ENCODE data around the gene CDV3. TPM values are rescaled to one million over a fixed set of nuclear protein-coding genes. Genes with fewer than 3 reads are reported as not detected.
A peak's percentile ranks its signal among the peaks of the same experiment; 100 is the strongest.

CDV3 gene
- total and polyA plus RNA-seq, 9 of the 15 experiments (the other 6 are each of a cell fraction or from before 2014, with no cell fraction given): 72.3 to 273 (median 116) TPM

DNA sequence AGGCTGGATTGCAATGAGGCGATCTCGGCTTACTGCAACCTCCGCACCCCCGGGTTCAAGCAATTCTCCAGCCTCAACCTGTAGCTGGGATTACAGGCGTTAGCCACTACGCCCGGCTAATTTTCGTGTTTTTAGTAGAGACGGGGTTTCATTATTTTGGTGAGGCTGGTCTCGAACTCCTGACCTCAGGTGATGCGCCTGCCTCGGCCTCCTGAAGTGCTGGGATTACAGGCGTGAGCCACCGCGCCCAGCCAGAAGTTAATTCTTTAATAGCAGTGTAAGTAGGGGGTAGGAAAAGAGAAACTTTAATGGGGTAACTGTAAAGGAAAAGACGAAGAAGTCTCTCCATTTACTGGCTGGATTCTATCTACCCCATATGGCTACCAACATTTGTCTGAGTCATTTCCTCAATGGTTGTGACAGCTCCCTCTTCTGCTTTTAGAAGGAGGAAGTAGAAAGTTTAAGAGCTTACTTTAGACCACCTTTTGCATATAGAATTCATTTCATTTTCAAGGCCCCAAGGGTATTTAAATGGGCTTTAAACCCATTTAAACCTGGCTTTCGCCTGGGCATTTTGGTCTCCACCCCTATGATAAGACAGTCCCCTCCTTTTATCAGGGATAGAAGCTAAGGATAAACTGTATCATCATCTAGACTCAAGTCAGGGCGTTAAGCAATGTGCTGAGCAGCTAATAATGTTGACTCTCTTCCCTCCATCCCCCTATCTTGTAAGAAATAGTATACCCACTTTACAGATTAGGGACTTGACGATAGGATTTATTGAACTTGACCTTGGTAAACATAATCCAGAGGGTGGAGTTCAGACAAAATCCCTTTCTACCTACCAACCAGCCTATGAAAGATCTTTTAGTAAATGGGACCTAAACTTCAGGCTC lies 1.1 kb upstream of the CDV3 start (continued):
- no peak for TF ChIP-seq RHOXF2B (CRISPR knock-in tag; conservative IDR thresholded peaks at IDR 0.05)
- no peak for TF ChIP-seq EP300 (IDR thresholded peaks at IDR 0.05; ENCODE audit: low read length)
- TF ChIP-seq ZNF165 (CRISPR knock-in tag; IDR thresholded peaks at IDR 0.05; ENCODE audit: borderline replicate concordance): no peak
- no peak for TF ChIP-seq ZNF830 (CRISPR knock-in tag; IDR thresholded peaks at IDR 0.05)
- no peak for TF ChIP-seq BDP1 (IDR thresholded peaks at IDR 0.05; ENCODE audit: insufficient read depth, insufficient read length)
- TF ChIP-seq RBM25 (IDR thresholded peaks at IDR 0.05; ENCODE audit: low read depth, low read length, severe bottlenecking): peak; percentile 36
- no peak for TF ChIP-seq FOXJ3 (CRISPR knock-in tag; IDR thresholded peaks at IDR 0.05)
- TF ChIP-seq FOXJ2 (tag; IDR thresholded peaks at IDR 0.05): no peak
- TF ChIP-seq, protein P1, sequence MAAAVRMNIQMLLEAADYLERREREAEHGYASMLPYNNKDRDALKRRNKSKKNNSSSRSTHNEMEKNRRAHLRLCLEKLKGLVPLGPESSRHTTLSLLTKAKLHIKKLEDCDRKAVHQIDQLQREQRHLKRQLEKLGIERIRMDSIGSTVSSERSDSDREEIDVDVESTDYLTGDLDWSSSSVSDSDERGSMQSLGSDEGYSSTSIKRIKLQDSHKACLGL (CRISPR knock-in tag; IDR thresholded peaks at IDR 0.05; ENCODE audit: borderline replicate concordance, poor library complexity, severe bottlenecking): no peak
- no peak for TF ChIP-seq EZH2 (IDR thresholded peaks at IDR 0.05; ENCODE audit: borderline replicate concordance, low read depth, low read length)
- TF ChIP-seq, protein P2, sequence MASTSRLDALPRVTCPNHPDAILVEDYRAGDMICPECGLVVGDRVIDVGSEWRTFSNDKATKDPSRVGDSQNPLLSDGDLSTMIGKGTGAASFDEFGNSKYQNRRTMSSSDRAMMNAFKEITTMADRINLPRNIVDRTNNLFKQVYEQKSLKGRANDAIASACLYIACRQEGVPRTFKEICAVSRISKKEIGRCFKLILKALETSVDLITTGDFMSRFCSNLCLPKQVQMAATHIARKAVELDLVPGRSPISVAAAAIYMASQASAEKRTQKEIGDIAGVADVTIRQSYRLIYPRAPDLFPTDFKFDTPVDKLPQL (IDR thresholded peaks at IDR 0.05; ENCODE audit: extremely low read depth, insufficient read length): no peak
- TF ChIP-seq, protein P3, sequence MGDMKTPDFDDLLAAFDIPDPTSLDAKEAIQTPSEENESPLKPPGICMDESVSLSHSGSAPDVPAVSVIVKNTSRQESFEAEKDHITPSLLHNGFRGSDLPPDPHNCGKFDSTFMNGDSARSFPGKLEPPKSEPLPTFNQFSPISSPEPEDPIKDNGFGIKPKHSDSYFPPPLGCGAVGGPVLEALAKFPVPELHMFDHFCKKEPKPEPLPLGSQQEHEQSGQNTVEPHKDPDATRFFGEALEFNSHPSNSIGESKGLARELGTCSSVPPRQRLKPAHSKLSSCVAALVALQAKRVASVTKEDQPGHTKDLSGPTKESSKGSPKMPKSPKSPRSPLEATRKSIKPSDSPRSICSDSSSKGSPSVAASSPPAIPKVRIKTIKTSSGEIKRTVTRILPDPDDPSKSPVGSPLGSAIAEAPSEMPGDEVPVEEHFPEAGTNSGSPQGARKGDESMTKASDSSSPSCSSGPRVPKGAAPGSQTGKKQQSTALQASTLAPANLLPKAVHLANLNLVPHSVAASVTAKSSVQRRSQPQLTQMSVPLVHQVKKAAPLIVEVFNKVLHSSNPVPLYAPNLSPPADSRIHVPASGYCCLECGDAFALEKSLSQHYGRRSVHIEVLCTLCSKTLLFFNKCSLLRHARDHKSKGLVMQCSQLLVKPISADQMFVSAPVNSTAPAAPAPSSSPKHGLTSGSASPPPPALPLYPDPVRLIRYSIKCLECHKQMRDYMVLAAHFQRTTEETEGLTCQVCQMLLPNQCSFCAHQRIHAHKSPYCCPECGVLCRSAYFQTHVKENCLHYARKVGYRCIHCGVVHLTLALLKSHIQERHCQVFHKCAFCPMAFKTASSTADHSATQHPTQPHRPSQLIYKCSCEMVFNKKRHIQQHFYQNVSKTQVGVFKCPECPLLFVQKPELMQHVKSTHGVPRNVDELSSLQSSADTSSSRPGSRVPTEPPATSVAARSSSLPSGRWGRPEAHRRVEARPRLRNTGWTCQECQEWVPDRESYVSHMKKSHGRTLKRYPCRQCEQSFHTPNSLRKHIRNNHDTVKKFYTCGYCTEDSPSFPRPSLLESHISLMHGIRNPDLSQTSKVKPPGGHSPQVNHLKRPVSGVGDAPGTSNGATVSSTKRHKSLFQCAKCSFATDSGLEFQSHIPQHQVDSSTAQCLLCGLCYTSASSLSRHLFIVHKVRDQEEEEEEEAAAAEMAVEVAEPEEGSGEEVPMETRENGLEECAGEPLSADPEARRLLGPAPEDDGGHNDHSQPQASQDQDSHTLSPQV (IDR thresholded peaks at IDR 0.05): peak; percentile 71
- TF ChIP-seq, protein P4, sequence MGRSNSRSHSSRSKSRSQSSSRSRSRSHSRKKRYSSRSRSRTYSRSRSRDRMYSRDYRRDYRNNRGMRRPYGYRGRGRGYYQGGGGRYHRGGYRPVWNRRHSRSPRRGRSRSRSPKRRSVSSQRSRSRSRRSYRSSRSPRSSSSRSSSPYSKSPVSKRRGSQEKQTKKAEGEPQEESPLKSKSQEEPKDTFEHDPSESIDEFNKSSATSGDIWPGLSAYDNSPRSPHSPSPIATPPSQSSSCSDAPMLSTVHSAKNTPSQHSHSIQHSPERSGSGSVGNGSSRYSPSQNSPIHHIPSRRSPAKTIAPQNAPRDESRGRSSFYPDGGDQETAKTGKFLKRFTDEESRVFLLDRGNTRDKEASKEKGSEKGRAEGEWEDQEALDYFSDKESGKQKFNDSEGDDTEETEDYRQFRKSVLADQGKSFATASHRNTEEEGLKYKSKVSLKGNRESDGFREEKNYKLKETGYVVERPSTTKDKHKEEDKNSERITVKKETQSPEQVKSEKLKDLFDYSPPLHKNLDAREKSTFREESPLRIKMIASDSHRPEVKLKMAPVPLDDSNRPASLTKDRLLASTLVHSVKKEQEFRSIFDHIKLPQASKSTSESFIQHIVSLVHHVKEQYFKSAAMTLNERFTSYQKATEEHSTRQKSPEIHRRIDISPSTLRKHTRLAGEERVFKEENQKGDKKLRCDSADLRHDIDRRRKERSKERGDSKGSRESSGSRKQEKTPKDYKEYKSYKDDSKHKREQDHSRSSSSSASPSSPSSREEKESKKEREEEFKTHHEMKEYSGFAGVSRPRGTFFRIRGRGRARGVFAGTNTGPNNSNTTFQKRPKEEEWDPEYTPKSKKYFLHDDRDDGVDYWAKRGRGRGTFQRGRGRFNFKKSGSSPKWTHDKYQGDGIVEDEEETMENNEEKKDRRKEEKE (IDR thresholded peaks at IDR 0.05; ENCODE audit: borderline replicate concordance in 1 of 2, control insufficient read depth in 1 of 2, low read depth in 2 of 2, low read length in 1 of 2): no peak
- TF ChIP-seq ATF7 (IDR thresholded peaks at IDR 0.05): no peak
- TF ChIP-seq FOS (IDR thresholded peaks at IDR 0.05; ENCODE audit: extremely low read depth, insufficient read length): no peak
- 0 out of 4 replicates have a peak, but pooled peaks of 1 of the 2 experiments have one; percentile 39 for TF ChIP-seq HDAC1 (IDR thresholded peaks at IDR 0.05)
- no peak for TF ChIP-seq SAFB2 (IDR thresholded peaks at IDR 0.05; ENCODE audit: borderline replicate concordance, low read depth, low read length, severe bottlenecking)
